ENCODE data around the gene CCDC157. TPM values are rescaled to one million over a fixed set of nuclear protein-coding genes. Genes with fewer than 3 reads are reported as not detected.

CCDC157 gene
- total RNA-seq, 1 donor from 2014 or later = 4.7 TPM

- no peaks in the 10 kb centered on the region for H3K27me3 Mint-ChIP-seq (ENCODE audit: low read depth)
- peaks cover 9% of the 10 kb centered on the region for H3K4me1 Mint-ChIP-seq
- peak within 1 kb of the TSS; percentile 77 for H3K4me3 Mint-ChIP-seq
- TF ChIP-seq CTCF (IDR thresholded peaks at IDR 0.05; ENCODE audit: unreplicated experiment) = peak; percentile 93
- H3K27ac Mint-ChIP-seq = peak within 1 kb of the TSS; percentile 81
- DNase-seq (ENCODE audit: low spot score in 2 of 2, unreplicated experiment in 2 of 2) = peak; percentile 84 to 91
- H3K36me3 Mint-ChIP-seq = no peaks in the 10 kb centered on the region
- peaks cover 5% of the 10 kb centered on the region for H3K9me3 Mint-ChIP-seq
Observed at GRCh38 chr22:30386960-30387827, 30.4 kb downstream of the CCDC157 start, which contains the start of gene RNF215. Gene RNF215 (minus strand): TSS chr22:30387411. CDS start chr22:30387313, 98 bp downstream.

GRCh38 chr22:30390974-30391691 is 34.3 kb downstream of the CCDC157 start:
- DNase-seq (ENCODE audit: low spot score in 2 of 2, unreplicated experiment in 2 of 2) = no peak
- peaks cover 5% of the 10 kb centered on the region for H3K9me3 Mint-ChIP-seq

GRCh38 chr22:30392661-30393321 is 36.0 kb downstream of the CCDC157 start:
- no peak for TF ChIP-seq CTCF (IDR thresholded peaks at IDR 0.05; ENCODE audit: unreplicated experiment)
- H3K27ac Mint-ChIP-seq = no peak overlapping the region

More at GRCh38 chr22:30390974-30391691, 34.3 kb downstream of the CCDC157 start:
- Mint-ChIP-seq H3K27me3 (ENCODE audit: low read depth) (peaks cover 7% of the 10 kb centered on the region), H3K4me1 (peaks cover 12% of the 10 kb centered on the region), H3K27ac (no peak overlapping the region), H3K4me3 (no peak overlapping the region), H3K36me3 (no peaks in the 10 kb centered on the region)
- TF ChIP-seq CTCF (IDR thresholded peaks at IDR 0.05; ENCODE audit: unreplicated experiment) = peak; percentile 56

GRCh38 chr22:30393322-30393680 is 36.5 kb downstream of the CCDC157 start:
- peaks cover 5% of the 10 kb centered on the region for H3K9me3 Mint-ChIP-seq
- H3K36me3 Mint-ChIP-seq = no peaks in the 10 kb centered on the region
- H3K4me1 Mint-ChIP-seq = peaks cover 18% of the 10 kb centered on the region
- no peak for DNase-seq (ENCODE audit: low spot score in 2 of 2, unreplicated experiment in 2 of 2)
- H3K27ac Mint-ChIP-seq = no peak overlapping the region
- no peak overlapping the region for H3K4me3 Mint-ChIP-seq
- no peak for TF ChIP-seq CTCF (IDR thresholded peaks at IDR 0.05; ENCODE audit: unreplicated experiment)
- peaks cover 27% of the 10 kb centered on the region for H3K27me3 Mint-ChIP-seq (ENCODE audit: low read depth)

More at GRCh38 chr22:30392661-30393321, 36.0 kb downstream of the CCDC157 start:
- Mint-ChIP-seq H3K4me3 (no peak overlapping the region), H3K36me3 (no peaks in the 10 kb centered on the region), H3K4me1 (peaks cover 14% of the 10 kb centered on the region), H3K27me3 (ENCODE audit: low read depth) (peaks cover 22% of the 10 kb centered on the region), H3K9me3 (peaks cover 5% of the 10 kb centered on the region)
- no peak for DNase-seq (ENCODE audit: low spot score in 2 of 2, unreplicated experiment in 2 of 2)

- peaks cover 18% of the 10 kb centered on the region for H3K4me1 Mint-ChIP-seq
Observed at GRCh38 chr22:30393885-30394284, 37.1 kb downstream of the CCDC157 start.

More at GRCh38 chr22:30393885-30394284, 37.1 kb downstream of the CCDC157 start:
- Mint-ChIP-seq H3K36me3 (no peaks in the 10 kb centered on the region), H3K4me3 (no peak overlapping the region), H3K27ac (no peak overlapping the region), H3K9me3 (peaks cover 5% of the 10 kb centered on the region), H3K27me3 (ENCODE audit: low read depth) (peaks cover 33% of the 10 kb centered on the region)
- no peak for TF ChIP-seq CTCF (IDR thresholded peaks at IDR 0.05; ENCODE audit: unreplicated experiment)
- DNase-seq (ENCODE audit: low spot score in 2 of 2, unreplicated experiment in 2 of 2) = no peak
